Esophagus squamous epithelium (tissue), 4 donors: ENCODE data around the gene BNIP3.

Experiments used
- CTCF ChIP-seq, 6 experiments: fragments of 450-650 bp in 4 of 6; fragments of 200-600 bp in 2 of 6; sonication (generic) in 2 of 6; IDR thresholded peaks; one replicate each; pipeline ENCODE4 v1.5.1; 2016 to 2019; ENCODE audit warnings: antibody characterized with exemption in 6 of 6, mild to moderate bottlenecking in 4 of 6, moderate library complexity in 4 of 6
- POLR2A ChIP-seq, 4 donors: fragments of 450-650 bp; IDR thresholded peaks; one replicate each; pipeline ENCODE4 v1.6.1; 2017; ENCODE audit warnings: antibody characterized with exemption in 4 of 4, mild to moderate bottlenecking in 4 of 4, moderate library complexity in 3 of 4

DNA sequence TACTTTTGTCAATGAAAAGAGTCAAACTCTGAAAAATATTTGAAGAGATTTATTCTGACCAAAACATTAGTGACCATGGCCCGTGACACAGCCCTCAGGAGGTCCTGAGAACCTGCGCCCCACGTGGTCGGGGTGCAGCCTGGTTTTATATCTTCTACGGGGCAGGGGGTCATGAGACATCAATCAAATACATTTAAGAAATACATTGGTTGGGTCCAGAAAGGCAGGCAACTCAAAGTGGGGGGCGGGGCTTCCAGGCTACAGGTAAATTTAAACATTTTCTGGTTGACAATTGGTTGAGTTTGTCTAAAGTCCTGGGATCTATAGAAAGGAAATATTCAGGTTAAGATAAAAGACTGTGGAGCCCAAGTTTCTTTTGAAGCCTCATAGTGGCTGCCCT is 34.8 kb upstream of the BNIP3 start:
- TF ChIP-seq CTCF (IDR thresholded peaks at IDR 0.05) (no peak), POLR2A (IDR thresholded peaks at IDR 0.05) (no peak)
